GM12892 (cell line): Measurements from ENCODE around the gene TIE1.

Experiments
- POLR2A ChIP-seq: IDR thresholded peaks from 2 replicates; pipeline ENCODE4 v1.6.1; 2011; ENCODE audit warnings: low read depth, low read length, control low read depth
- POLR2AphosphoS5 ChIP-seq: IDR thresholded peaks from 2 replicates; pipeline ENCODE4 v1.6.1; 2011; ENCODE audit warnings: low read depth, low read length, control low read depth
- TAF1 ChIP-seq: IDR thresholded peaks from 2 replicates; pipeline ENCODE4 v1.6.1; 2011; ENCODE audit warnings: low read depth, mild to moderate bottlenecking, control low read depth, low read length, borderline replicate concordance

DNA sequence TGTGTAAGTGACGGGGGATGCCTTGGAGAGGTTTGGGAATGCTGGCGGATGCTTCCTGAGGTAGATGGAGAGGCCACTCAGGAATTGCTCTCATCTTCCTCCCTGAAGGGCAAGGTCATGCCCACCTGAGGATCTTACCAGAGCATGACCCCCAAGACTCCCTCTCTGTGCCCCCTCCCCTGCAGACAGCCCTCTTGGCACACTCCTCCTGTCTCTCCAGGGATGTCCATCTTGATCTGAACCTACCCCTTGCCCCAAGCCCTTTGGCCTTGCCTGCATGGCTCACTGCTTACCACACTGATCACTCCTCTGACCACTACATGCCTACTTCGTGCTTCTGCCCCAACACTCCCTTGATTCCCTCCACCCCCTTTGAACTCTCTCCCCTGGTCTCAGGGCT lies 19.0 kb downstream of the TIE1 start:
- TF ChIP-seq POLR2AphosphoS5 (no peak), TAF1 (no peak), POLR2A (no peak)
